Ishikawa (cell line): Measurements from ENCODE around the gene VSTM2B.

Experiments used
- CEBPB ChIP-seq: IDR thresholded peaks from 2 replicates; pipeline ENCODE4 v1.6.1; 2012
- EP300 ChIP-seq: IDR thresholded peaks from 2 replicates; pipeline ENCODE4 v1.6.1; 2012; ENCODE audit warnings: borderline replicate concordance
- FOXM1 ChIP-seq: IDR thresholded peaks from 2 replicates; pipeline ENCODE4 v1.6.1; 2012; ENCODE audit warnings: low read depth, borderline replicate concordance
- RAD21 ChIP-seq: IDR thresholded peaks from 2 replicates; pipeline ENCODE4 v1.6.1; 2012; ENCODE audit warnings: low read depth
- TCF12 ChIP-seq: IDR thresholded peaks from 2 replicates; pipeline ENCODE4 v1.6.1; 2012; ENCODE audit warnings: low read depth
- TEAD4 ChIP-seq: IDR thresholded peaks from 2 replicates; pipeline ENCODE4 v1.6.1; 2012
- YY1 ChIP-seq: IDR thresholded peaks from 2 replicates; pipeline ENCODE4 v1.6.1; 2012; ENCODE audit warnings: low read depth
- ZBTB7A ChIP-seq: IDR thresholded peaks from 2 replicates; pipeline ENCODE4 v1.6.1; 2012; ENCODE audit warnings: low read depth
- TF ChIP-seq, protein P1 (sequence below): IDR thresholded peaks from 2 replicates; pipeline ENCODE4 v1.6.1; 2012; ENCODE audit warnings: low read depth, mild to moderate bottlenecking
- TF ChIP-seq, protein P2 (sequence below): IDR thresholded peaks from 2 replicates; pipeline ENCODE4 v1.6.1; 2012

DNA sequence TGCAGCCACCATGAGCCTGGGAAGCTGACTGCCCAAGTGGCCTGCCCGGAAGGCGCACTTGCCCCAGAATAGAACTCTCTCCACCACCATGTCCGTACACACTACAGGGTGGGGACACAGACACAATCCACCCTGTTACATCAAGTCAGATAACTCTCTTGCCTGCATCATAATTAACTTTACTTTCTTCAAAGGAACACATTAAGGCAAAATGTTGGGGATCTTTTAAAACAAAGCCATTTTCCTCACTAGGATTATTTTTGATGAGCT is 23.3 kb upstream of the VSTM2B start:
- no peak for TF ChIP-seq EP300
- TF ChIP-seq CEBPB: no peak
- TF ChIP-seq FOXM1: no peak
- no peak for TF ChIP-seq ZBTB7A
- TF ChIP-seq RAD21: no peak
- no peak for TF ChIP-seq TEAD4
- TF ChIP-seq TCF12: no peak
- TF ChIP-seq, protein P1, sequence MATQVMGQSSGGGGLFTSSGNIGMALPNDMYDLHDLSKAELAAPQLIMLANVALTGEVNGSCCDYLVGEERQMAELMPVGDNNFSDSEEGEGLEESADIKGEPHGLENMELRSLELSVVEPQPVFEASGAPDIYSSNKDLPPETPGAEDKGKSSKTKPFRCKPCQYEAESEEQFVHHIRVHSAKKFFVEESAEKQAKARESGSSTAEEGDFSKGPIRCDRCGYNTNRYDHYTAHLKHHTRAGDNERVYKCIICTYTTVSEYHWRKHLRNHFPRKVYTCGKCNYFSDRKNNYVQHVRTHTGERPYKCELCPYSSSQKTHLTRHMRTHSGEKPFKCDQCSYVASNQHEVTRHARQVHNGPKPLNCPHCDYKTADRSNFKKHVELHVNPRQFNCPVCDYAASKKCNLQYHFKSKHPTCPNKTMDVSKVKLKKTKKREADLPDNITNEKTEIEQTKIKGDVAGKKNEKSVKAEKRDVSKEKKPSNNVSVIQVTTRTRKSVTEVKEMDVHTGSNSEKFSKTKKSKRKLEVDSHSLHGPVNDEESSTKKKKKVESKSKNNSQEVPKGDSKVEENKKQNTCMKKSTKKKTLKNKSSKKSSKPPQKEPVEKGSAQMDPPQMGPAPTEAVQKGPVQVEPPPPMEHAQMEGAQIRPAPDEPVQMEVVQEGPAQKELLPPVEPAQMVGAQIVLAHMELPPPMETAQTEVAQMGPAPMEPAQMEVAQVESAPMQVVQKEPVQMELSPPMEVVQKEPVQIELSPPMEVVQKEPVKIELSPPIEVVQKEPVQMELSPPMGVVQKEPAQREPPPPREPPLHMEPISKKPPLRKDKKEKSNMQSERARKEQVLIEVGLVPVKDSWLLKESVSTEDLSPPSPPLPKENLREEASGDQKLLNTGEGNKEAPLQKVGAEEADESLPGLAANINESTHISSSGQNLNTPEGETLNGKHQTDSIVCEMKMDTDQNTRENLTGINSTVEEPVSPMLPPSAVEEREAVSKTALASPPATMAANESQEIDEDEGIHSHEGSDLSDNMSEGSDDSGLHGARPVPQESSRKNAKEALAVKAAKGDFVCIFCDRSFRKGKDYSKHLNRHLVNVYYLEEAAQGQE: no peak
- TF ChIP-seq, protein P2, sequence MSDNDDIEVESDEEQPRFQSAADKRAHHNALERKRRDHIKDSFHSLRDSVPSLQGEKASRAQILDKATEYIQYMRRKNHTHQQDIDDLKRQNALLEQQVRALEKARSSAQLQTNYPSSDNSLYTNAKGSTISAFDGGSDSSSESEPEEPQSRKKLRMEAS: no peak
- TF ChIP-seq YY1: no peak
